ENCODE results near the gene ARHGAP26.
"Not testable (repeated sequence)": the region's sequence is repeated elsewhere in the genome, so short reads cannot be mapped to it uniquely, and the experiment has no call there.

ARHGAP26 gene

GRCh38 chr5:142941245-142941644 lies 171.1 kb downstream of the ARHGAP26 start:
- no peak for DNase-seq

- no peak for DNase-seq
These were observed 172.7 kb downstream of the ARHGAP26 start for GRCh38 chr5:142942901-142943300.

- no peak for DNase-seq
These were observed 174.0 kb downstream of the ARHGAP26 start for GRCh38 chr5:142944140-142944539.

- no peak for DNase-seq
These were observed 175.1 kb downstream of the ARHGAP26 start for GRCh38 chr5:142945321-142945720.

- no peak for DNase-seq
These were observed 175.7 kb downstream of the ARHGAP26 start for GRCh38 chr5:142945845-142946244.

GRCh38 chr5:142946547-142947426 lies 176.6 kb downstream of the ARHGAP26 start:
- no peak for DNase-seq

- no peak for DNase-seq
These were observed 177.2 kb downstream of the ARHGAP26 start for GRCh38 chr5:142947427-142947709.

GRCh38 chr5:142952229-142952628 lies 182.1 kb downstream of the ARHGAP26 start:
- DNase-seq, result no peak

- not testable (repeated sequence) for DNase-seq
These were observed 182.7 kb downstream of the ARHGAP26 start for GRCh38 chr5:142952871-142953270.

- DNase-seq, result no peak
These were observed 184.3 kb downstream of the ARHGAP26 start for GRCh38 chr5:142954455-142954854.

- no peak for DNase-seq
These were observed 185.5 kb downstream of the ARHGAP26 start for GRCh38 chr5:142955628-142956027.

- no peak for DNase-seq
These were observed 187.4 kb downstream of the ARHGAP26 start for GRCh38 chr5:142957528-142957927.

- no peak for DNase-seq
These were observed 188.9 kb downstream of the ARHGAP26 start for GRCh38 chr5:142958944-142959682.

GRCh38 chr5:142959683-142960657 lies 189.8 kb downstream of the ARHGAP26 start:
- DNase-seq, result no peak

GRCh38 chr5:142961440-142962173 lies 191.4 kb downstream of the ARHGAP26 start:
- no peak for DNase-seq

- no peak for DNase-seq
These were observed 192.0 kb downstream of the ARHGAP26 start for GRCh38 chr5:142962174-142962533.

GRCh38 chr5:142965258-142966120 lies 195.3 kb downstream of the ARHGAP26 start:
- DNase-seq, result not testable (repeated sequence)

- DNase-seq, result no peak
These were observed 195.9 kb downstream of the ARHGAP26 start for GRCh38 chr5:142966121-142966420.

- DNase-seq, result no peak
These were observed 199.0 kb downstream of the ARHGAP26 start for GRCh38 chr5:142969186-142969585.

- no peak for DNase-seq
These were observed 199.7 kb downstream of the ARHGAP26 start for GRCh38 chr5:142969624-142970439.

Data from SIG-M5 (cell line).